Right lobe of liver (tissue), 4 donors: ENCODE results near the gene DRD3.

ENCODE experiments used
- POLR2A ChIP-seq: fragments of 450-650 bp; IDR thresholded peaks from one replicate; pipeline ENCODE4 v1.6.1; 2017; ENCODE audit warnings: antibody characterized with exemption, mild to moderate bottlenecking
- TF ChIP-seq, protein P1 (sequence below), 4 donors: fragments of 200-600 bp in 3 of 4; fragments of 450-650 bp in 1 of 4; IDR thresholded peaks; one replicate each; pipeline versions ENCODE4 v1.5.1 to v1.8.0; 2016 to 2022; ENCODE audit warnings: antibody characterized with exemption in 4 of 4, mild to moderate bottlenecking in 2 of 4
- donor health status: DM: no; HTN: no; CAD: no.
- donor health status: DM: no; HTN: no; CAD: no.
- donor health status: DM: no; HTN: yes; CAD: no.

- TF ChIP-seq, protein P1, sequence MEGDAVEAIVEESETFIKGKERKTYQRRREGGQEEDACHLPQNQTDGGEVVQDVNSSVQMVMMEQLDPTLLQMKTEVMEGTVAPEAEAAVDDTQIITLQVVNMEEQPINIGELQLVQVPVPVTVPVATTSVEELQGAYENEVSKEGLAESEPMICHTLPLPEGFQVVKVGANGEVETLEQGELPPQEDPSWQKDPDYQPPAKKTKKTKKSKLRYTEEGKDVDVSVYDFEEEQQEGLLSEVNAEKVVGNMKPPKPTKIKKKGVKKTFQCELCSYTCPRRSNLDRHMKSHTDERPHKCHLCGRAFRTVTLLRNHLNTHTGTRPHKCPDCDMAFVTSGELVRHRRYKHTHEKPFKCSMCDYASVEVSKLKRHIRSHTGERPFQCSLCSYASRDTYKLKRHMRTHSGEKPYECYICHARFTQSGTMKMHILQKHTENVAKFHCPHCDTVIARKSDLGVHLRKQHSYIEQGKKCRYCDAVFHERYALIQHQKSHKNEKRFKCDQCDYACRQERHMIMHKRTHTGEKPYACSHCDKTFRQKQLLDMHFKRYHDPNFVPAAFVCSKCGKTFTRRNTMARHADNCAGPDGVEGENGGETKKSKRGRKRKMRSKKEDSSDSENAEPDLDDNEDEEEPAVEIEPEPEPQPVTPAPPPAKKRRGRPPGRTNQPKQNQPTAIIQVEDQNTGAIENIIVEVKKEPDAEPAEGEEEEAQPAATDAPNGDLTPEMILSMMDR (IDR thresholded peaks at IDR 0.05): no peak
- no peak for TF ChIP-seq POLR2A
These were observed 83.1 kb downstream of the DRD3 start for GRCh38 chr3:114095796-114096195.
